HUES48 (cell line): ENCODE results near the gene GNL1.
"Not testable (repeated sequence)": the region's sequence is repeated elsewhere in the genome, so short reads cannot be mapped to it uniquely, and the experiment has no call there.

Source experiments
- H3K27ac ChIP-seq: one replicate; pipeline ENCODE4 v1.7.0; 2013; ENCODE audit warnings: low read depth, low read length, inconsistent platforms
- H3K27me3 ChIP-seq: 2 replicates; pipeline ENCODE4 v1.6.1; 2013; ENCODE audit warnings: mild to moderate bottlenecking, low read length; ENCODE audit not compliant: control insufficient read depth, insufficient read depth
- H3K36me3 ChIP-seq: 2 replicates; pipeline ENCODE4 v1.6.1; 2013; ENCODE audit warnings: low read length; ENCODE audit not compliant: control insufficient read depth, insufficient read depth
- H3K4me1 ChIP-seq: 2 replicates; pipeline ENCODE4 v1.6.1; 2013; ENCODE audit warnings: mild to moderate bottlenecking, low read length; ENCODE audit not compliant: control insufficient read depth, insufficient read depth
- H3K4me3 ChIP-seq: 2 replicates; pipeline ENCODE4 v1.5.1; 2013; ENCODE audit warnings: mild to moderate bottlenecking, low read depth, low read length
- H3K9ac ChIP-seq: 2 replicates; pipeline ENCODE4 v1.6.1; 2013; ENCODE audit warnings: mild to moderate bottlenecking, low read depth, low read length, moderate library complexity
- H3K9me3 ChIP-seq: 2 replicates; pipeline ENCODE4 v1.6.1; 2013; ENCODE audit warnings: low read length; ENCODE audit not compliant: control insufficient read depth, insufficient read depth

GNL1 gene

DNA sequence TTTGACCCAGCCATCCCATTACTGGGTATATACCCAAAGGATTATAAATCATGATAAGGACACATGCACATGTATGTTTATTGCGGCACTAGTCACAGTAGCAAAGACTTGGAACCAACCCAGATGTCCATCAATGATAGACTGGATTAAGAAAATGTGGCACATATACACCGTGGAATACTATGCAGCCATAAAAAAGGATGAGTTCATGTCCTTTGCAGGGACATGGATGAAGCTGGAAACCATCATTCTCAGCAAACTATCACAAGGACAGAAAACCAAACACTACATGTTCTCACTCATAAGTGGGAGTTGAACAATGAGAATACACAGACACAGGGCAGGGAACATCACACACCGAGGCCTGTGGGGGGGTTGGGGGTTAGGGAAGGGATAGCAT lies 29.8 kb downstream of the GNL1 start:
- not testable (repeated sequence) for H3K4me3 ChIP-seq, H3K9me3 ChIP-seq, H3K4me1 ChIP-seq, H3K9ac ChIP-seq, H3K27me3 ChIP-seq, H3K27ac ChIP-seq, H3K36me3 ChIP-seq

DNA sequence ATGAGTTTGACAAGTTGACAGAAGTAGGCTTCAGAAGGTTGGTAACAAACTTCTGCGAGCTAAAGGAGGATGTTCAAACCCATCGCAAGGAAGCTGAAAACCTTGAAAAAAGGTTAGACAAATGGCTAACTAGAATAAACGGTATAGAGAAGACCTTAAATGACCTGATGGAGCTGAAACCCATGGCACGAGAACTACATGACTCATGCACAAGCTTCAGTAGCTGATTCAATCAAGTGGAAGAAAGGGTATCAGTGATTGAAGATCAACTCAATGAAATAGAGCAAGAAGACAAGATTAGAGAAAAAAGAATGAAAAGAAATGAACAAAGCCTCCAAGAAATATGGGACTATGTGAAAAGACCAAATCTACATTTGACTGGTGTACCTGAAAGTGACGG lies 34.3 kb downstream of the GNL1 start:
- not testable (repeated sequence) for H3K4me1 ChIP-seq, H3K4me3 ChIP-seq

DNA sequence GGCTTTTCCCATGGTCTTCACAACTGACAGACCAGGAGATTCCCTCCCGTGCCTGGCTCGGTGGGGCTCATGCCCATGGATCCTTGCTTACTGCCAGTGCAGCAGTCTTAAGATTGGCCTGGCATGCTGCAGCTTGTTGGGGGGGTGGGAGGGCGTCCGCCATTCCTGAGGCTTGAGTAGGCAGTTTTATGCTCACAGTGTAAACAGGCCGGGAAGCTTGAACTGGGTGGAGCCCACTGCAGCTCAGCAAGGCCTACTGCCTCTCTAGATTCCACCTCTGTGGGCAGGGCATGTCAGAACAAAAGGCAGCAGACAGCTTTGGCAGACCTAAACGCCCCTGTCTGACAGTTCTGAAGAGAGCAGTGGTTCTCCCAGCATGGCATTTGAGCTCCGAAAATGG lies 35.2 kb downstream of the GNL1 start:
- H3K4me1 ChIP-seq, H3K27ac ChIP-seq, H3K27me3 ChIP-seq, H3K9ac ChIP-seq, H3K4me3 ChIP-seq, H3K36me3 ChIP-seq, H3K9me3 ChIP-seq: not testable (repeated sequence)

More for the DNA sequence above, 34.3 kb downstream of the GNL1 start:
- H3K36me3 ChIP-seq, H3K9ac ChIP-seq, H3K9me3 ChIP-seq, H3K27ac ChIP-seq, H3K27me3 ChIP-seq: not testable (repeated sequence)

- H3K27ac ChIP-seq, result no peak overlapping the region
Measured at GRCh38 chr6:30520522-30520921, 35.8 kb downstream of the GNL1 start.

GRCh38 chr6:30518505-30519145 lies 37.7 kb downstream of the GNL1 start:
- H3K4me3 ChIP-seq, H3K36me3 ChIP-seq, H3K9ac ChIP-seq, H3K27ac ChIP-seq, H3K9me3 ChIP-seq, H3K27me3 ChIP-seq: not testable (repeated sequence)
- H3K4me1 ChIP-seq, result peaks cover 12% of the 10 kb centered on the region

More at GRCh38 chr6:30520522-30520921, 35.8 kb downstream of the GNL1 start:
- no peaks in the 10 kb centered on the region for H3K9me3 ChIP-seq
- H3K4me1 ChIP-seq, result 0 out of 2 replicates have a peak, but pooled peaks cover under 1% of the 10 kb centered on the region
- no peak overlapping the region for H3K9ac ChIP-seq
- H3K4me3 ChIP-seq, result no peak overlapping the region
- no peaks in the 10 kb centered on the region for H3K27me3 ChIP-seq
- no peaks in the 10 kb centered on the region for H3K36me3 ChIP-seq

GRCh38 chr6:30517767-30518504 lies 38.4 kb downstream of the GNL1 start:
- H3K27ac ChIP-seq, H3K4me3 ChIP-seq, H3K9me3 ChIP-seq, H3K27me3 ChIP-seq, H3K36me3 ChIP-seq, H3K9ac ChIP-seq: not testable (repeated sequence)
- peaks cover 12% of the 10 kb centered on the region for H3K4me1 ChIP-seq

DNA sequence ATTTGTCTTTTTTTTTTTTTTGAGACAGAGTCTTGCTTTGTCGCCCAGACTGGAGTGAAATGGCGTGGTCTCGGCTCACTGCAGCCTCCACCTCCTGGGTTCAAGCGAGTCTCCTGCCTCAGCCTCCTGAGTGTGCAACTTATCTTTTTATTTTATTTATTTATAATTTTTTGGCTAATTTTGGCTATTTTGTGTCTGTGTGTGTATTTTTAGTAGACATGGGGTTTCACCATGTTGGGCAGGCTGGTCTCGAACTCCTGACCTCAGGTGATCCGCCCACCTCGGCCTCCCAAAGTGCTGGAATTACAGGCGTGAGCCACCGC lies 39.6 kb downstream of the GNL1 start:
- Histone ChIP-seq H3K4me3 (peak overlapping the region; percentile 61), H3K27ac (peak overlapping the region; percentile 88), H3K9ac (peak overlapping the region; percentile 39; the same call in 1 of the 2 replicates), H3K4me1 (peaks cover 12% of the 10 kb centered on the region)
- not testable (repeated sequence) for H3K36me3 ChIP-seq, H3K9me3 ChIP-seq, H3K27me3 ChIP-seq

DNA sequence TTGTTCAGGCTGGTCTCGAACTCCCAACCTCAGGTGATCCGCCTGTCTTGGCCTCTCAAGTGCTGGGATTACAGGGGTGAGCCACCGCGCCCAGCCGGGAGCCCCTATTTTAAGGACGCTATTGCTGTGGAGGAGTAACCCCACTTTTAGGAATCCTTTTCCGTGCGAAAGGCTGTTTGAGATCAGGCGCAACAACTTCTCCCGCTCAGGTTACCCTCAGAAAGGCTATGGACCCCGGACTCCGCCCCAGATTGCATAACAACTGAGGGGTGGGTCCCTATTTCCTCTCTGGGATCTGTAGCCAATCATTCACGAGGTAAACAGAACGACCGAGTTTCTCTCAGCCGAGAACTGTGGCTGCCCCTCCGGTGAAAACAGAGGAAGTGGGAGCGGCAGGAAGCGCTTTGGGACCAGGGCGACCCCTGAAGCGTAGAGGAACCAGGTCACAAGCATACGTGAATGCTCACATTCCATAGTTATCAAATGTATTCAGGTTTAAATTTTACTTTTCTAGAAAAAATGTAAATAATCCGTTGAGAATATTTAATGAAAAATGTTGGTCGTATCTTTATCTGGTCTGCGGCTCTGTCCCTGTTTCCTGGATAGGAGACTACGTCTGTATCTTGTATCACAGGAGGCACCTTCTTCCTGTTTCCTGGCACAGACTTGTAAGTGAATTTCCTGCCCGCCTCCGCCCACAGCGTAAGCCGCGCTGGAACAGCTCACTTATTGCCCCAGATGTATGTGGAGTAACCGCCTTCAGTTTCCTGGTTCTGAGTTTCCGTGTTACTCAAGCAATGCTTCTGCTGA lies 40.1 kb downstream of the GNL1 start:
- Histone ChIP-seq H3K36me3 (no peaks in the 10 kb centered on the region), H3K27ac (peak overlapping the region; percentile 88), H3K4me3 (peak overlapping the region; percentile 61), H3K9me3 (no peaks in the 10 kb centered on the region), H3K9ac (peak overlapping the region; percentile 46; the same call in 1 of the 2 replicates), H3K4me1 (peaks cover 12% of the 10 kb centered on the region), H3K27me3 (no peaks in the 10 kb centered on the region)

GRCh38 chr6:30515106-30515505 lies 41.2 kb downstream of the GNL1 start:
- no peak overlapping the region for H3K9ac ChIP-seq
- H3K27me3 ChIP-seq, result no peaks in the 10 kb centered on the region
- peak overlapping the region; percentile 88 for H3K27ac ChIP-seq
- no peaks in the 10 kb centered on the region for H3K9me3 ChIP-seq
- H3K36me3 ChIP-seq, result no peaks in the 10 kb centered on the region
- H3K4me3 ChIP-seq, result peak overlapping the region; percentile 61
- H3K4me1 ChIP-seq, result peaks cover 16% of the 10 kb centered on the region

GRCh38 chr6:30513451-30513850 lies 42.8 kb downstream of the GNL1 start:
- no peak overlapping the region for H3K9ac ChIP-seq
- H3K27me3 ChIP-seq, result no peaks in the 10 kb centered on the region
- H3K4me1 ChIP-seq, result peaks cover 16% of the 10 kb centered on the region
- no peaks in the 10 kb centered on the region for H3K9me3 ChIP-seq
- no peak overlapping the region for H3K27ac ChIP-seq
- H3K4me3 ChIP-seq, result no peak overlapping the region
- H3K36me3 ChIP-seq, result no peaks in the 10 kb centered on the region

GRCh38 chr6:30511169-30511546 lies 45.1 kb downstream of the GNL1 start:
- H3K9ac ChIP-seq, result no peak overlapping the region
- H3K4me3 ChIP-seq, result no peak overlapping the region
- peaks cover 16% of the 10 kb centered on the region for H3K4me1 ChIP-seq
- H3K27me3 ChIP-seq, result no peaks in the 10 kb centered on the region
- no peaks in the 10 kb centered on the region for H3K36me3 ChIP-seq
- H3K9me3 ChIP-seq, result no peaks in the 10 kb centered on the region
- peak overlapping the region; percentile 42 for H3K27ac ChIP-seq
